ENCODE measurements around the gene PRLR.
"Not testable (repeated sequence)": the region's sequence is repeated elsewhere in the genome, so short reads cannot be mapped to it uniquely, and the experiment has no call there.

PRLR gene

GRCh38 chr5:35197351-35197750 lies 32.9 kb downstream of the PRLR start:
- H3K27ac ChIP-seq = no peak overlapping the region
- no peak for TF ChIP-seq CTCF (conservative IDR thresholded peaks at IDR 0.05)
- no peak for TF ChIP-seq ZFX (IDR thresholded peaks at IDR 0.05)

- H3K27ac ChIP-seq = no peak overlapping the region
Measured at GRCh38 chr5:35195472-35195852, 34.8 kb downstream of the PRLR start.

DNA sequence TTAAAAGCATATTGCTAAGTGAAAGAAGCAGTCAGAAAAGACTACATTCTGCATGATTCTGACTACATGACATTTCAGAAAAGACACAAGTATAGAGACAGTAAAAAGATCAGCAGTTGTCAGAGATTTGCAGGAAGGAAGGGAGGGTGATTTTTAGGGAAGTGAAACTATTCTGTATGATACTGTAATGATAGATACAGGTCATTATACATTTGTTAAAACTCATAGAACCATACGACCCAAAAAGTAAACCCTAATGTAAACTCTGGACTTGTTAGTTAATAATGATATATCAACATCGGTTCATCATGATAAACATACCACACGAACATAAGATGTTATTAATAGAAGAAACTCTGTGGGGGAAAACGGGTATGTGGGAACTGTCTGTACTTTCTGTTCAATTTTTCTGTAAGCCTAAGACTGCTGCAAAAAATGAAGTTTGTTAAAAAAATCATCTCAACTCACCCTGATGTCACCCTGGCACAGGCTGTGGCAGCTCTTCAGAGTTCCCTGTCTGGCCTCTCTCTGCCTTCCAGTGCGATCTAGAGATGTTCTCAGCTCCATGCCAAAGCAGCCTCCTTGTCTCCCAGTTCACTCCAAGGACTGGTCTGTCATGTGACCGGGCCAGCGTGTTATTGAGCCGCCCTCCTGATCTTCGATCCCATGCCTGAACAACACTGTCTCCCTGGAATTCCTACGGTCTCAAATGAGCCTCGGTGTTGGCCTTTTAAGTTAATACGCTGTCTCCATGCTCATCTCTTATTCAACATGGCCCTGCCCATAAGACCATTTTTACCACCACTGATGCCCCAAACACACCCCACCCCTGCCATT lies 35.4 kb downstream of the PRLR start:
- no peak for TF ChIP-seq CTCF (conservative IDR thresholded peaks at IDR 0.05)
- no peak for TF ChIP-seq ZFX (IDR thresholded peaks at IDR 0.05)
- no peak overlapping the region for H3K27ac ChIP-seq

More at GRCh38 chr5:35195472-35195852, 34.8 kb downstream of the PRLR start:
- TF ChIP-seq CTCF (conservative IDR thresholded peaks at IDR 0.05) = no peak

GRCh38 chr5:35192506-35192905 lies 37.8 kb downstream of the PRLR start:
- no peak overlapping the region for H3K27ac ChIP-seq
- TF ChIP-seq CTCF (conservative IDR thresholded peaks at IDR 0.05) = no peak
- TF ChIP-seq ZFX (IDR thresholded peaks at IDR 0.05) = no peak

DNA sequence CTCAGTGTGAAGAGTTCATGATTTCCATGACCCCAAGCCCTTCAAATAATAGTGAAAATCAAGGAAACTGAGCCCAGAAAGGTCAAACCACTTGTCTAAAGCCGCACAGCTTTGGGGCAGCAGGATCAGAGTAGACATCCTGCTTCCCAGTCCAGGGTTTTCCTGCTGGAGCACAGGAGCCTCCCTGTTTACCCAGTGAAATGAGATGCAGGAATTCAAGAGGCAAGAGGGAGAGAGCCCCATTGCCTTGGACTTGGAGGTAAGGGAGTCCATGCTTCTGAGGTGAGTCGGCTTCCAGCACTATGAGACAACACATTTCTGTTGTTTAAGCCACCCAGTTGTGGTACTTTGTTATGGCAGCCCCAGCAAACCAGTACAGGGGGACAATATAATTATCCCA lies 40.5 kb downstream of the PRLR start:
- not testable (repeated sequence) for H3K27ac ChIP-seq

- peak overlapping the region; percentile 63 for H3K27ac ChIP-seq
Measured at GRCh38 chr5:35188031-35188457, 42.2 kb downstream of the PRLR start.

GRCh38 chr5:35187621-35188020 lies 42.7 kb downstream of the PRLR start:
- peak overlapping the region; percentile 63 for H3K27ac ChIP-seq

More at GRCh38 chr5:35188031-35188457, 42.2 kb downstream of the PRLR start:
- TF ChIP-seq CTCF (conservative IDR thresholded peaks at IDR 0.05) (no peak), ZFX (IDR thresholded peaks at IDR 0.05) (no peak)

GRCh38 chr5:35186749-35187148 lies 43.5 kb downstream of the PRLR start:
- no peak overlapping the region; the same call in 1 of the 2 replicates for H3K27ac ChIP-seq
- TF ChIP-seq ZFX (IDR thresholded peaks at IDR 0.05) (no peak), CTCF (conservative IDR thresholded peaks at IDR 0.05) (no peak)

Measured in C4-2B (cell line).